Parathyroid adenoma (tissue), 2 donors: ENCODE data around the gene ALG5.

ENCODE experiments used
- H2AFZ ChIP-seq: fragments of 300-600 bp; sonication (generic); one replicate; pipeline ENCODE4 v1.7.0; 2017; ENCODE audit warnings: antibody characterized with exemption, mild to moderate bottlenecking
- H3K27ac ChIP-seq: fragments of 300-600 bp; sonication (generic); one replicate; pipeline ENCODE4 v1.7.0; 2017
- H3K27me3 ChIP-seq: fragments of 300-600 bp; sonication (generic); one replicate; pipeline ENCODE4 v1.7.0; 2017; ENCODE audit warnings: low read length; ENCODE audit not compliant: control insufficient read depth, insufficient read depth
- H3K36me3 ChIP-seq: fragments of 300-600 bp; sonication (generic); one replicate; pipeline ENCODE4 v1.7.0; 2017; ENCODE audit warnings: low read length; ENCODE audit not compliant: control insufficient read depth, insufficient read depth
- H3K4me1 ChIP-seq: fragments of 300-600 bp; sonication (generic); one replicate; pipeline ENCODE4 v1.7.0; 2017; ENCODE audit warnings: control low read depth
- H3K4me2 ChIP-seq: fragments of 300-600 bp; sonication (generic); one replicate; pipeline ENCODE4 v1.7.0; 2017; ENCODE audit warnings: low read length
- H3K4me3 ChIP-seq: fragments of 300-600 bp; sonication (generic); one replicate; pipeline ENCODE4 v1.7.0; 2017; ENCODE audit warnings: low read depth, low read length
- H3K79me2 ChIP-seq: fragments of 300-600 bp; sonication (generic); one replicate; pipeline ENCODE4 v1.7.0; 2017; ENCODE audit warnings: control low read depth
- H3K9ac ChIP-seq: fragments of 300-600 bp; sonication (generic); one replicate; pipeline ENCODE4 v1.7.0; 2017; ENCODE audit warnings: mild to moderate bottlenecking
- H3K9me3 ChIP-seq: fragments of 300-600 bp; sonication (generic); one replicate; pipeline ENCODE4 v1.7.0; 2017; ENCODE audit warnings: low read length; ENCODE audit not compliant: control insufficient read depth
- TF ChIP-seq, protein P1 (sequence below): fragments of 300-600 bp; sonication (generic); IDR thresholded peaks from one replicate; pipeline ENCODE4 v1.7.0; 2017; ENCODE audit warnings: antibody characterized with exemption, mild to moderate bottlenecking
- donor health status: primary hyperparathyroidism.

The ALG5 gene

DNA sequence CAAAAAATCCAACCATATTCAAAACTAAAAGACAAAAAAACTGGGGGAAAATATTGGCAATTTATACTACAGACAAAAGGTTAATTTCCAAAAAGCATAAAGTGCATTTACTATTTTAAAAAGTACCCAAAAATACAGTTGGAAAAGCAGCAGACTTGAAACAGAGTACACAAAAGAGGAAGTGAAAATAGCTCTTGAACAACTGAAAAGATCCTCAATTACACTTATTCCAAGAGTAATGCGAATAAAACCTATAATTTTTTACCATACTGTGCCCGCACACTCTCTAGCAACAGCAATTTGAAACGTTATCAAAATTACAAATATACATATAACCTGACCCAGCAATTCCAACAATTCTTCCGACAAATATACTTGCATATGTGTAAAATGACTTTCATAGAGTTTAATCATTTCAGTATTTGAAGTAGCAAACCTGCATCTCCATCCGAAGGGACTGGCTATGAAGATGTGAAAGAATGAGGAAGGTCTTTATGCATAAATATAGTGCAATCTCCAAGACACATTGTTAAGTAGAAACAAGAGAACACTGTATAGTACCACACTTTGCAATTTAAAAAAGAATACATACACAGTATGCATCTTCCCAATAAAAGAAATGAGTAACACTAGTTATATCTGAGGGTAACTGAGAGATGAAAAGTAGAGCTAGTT, 25.4 kb downstream of the ALG5 start:
- H3K9ac ChIP-seq: no peak overlapping the region
- no peak overlapping the region for H2AFZ ChIP-seq
- H3K36me3 ChIP-seq: no peaks in the 10 kb centered on the region
- TF ChIP-seq, protein P1, sequence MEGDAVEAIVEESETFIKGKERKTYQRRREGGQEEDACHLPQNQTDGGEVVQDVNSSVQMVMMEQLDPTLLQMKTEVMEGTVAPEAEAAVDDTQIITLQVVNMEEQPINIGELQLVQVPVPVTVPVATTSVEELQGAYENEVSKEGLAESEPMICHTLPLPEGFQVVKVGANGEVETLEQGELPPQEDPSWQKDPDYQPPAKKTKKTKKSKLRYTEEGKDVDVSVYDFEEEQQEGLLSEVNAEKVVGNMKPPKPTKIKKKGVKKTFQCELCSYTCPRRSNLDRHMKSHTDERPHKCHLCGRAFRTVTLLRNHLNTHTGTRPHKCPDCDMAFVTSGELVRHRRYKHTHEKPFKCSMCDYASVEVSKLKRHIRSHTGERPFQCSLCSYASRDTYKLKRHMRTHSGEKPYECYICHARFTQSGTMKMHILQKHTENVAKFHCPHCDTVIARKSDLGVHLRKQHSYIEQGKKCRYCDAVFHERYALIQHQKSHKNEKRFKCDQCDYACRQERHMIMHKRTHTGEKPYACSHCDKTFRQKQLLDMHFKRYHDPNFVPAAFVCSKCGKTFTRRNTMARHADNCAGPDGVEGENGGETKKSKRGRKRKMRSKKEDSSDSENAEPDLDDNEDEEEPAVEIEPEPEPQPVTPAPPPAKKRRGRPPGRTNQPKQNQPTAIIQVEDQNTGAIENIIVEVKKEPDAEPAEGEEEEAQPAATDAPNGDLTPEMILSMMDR: no peak
- H3K4me1 ChIP-seq: no peaks in the 10 kb centered on the region
- no peaks in the 10 kb centered on the region for H3K27me3 ChIP-seq
- no peaks in the 10 kb centered on the region for H3K79me2 ChIP-seq
- H3K27ac ChIP-seq: no peak overlapping the region
- no peak overlapping the region for H3K4me3 ChIP-seq
- no peak overlapping the region for H3K4me2 ChIP-seq
- no peaks in the 10 kb centered on the region for H3K9me3 ChIP-seq

DNA sequence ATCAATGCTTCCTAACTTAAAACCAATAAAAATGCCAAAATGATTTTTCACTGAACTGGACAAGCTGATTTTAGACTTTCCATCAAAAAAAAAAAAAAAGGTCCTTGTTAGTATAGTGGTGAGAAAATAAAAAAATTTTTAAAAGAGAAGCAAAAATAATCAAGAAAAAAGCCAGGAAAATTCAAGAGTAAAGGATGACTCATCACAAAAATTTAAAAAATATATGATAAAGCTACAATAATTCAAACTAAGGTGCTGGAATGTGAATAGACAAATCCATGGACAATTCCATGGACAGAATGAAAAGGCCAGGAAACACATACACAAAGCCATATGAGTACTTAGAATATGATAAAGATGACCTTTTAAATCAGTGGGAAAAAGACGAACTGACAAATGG, 26.1 kb downstream of the ALG5 start:
- Histone ChIP-seq H3K9me3 (no peaks in the 10 kb centered on the region), H3K4me1 (no peaks in the 10 kb centered on the region), H3K79me2 (no peaks in the 10 kb centered on the region), H2AFZ (no peak overlapping the region), H3K4me2 (no peak overlapping the region), H3K9ac (no peak overlapping the region), H3K27ac (no peak overlapping the region), H3K27me3 (no peaks in the 10 kb centered on the region), H3K36me3 (no peaks in the 10 kb centered on the region), H3K4me3 (no peak overlapping the region)
- TF ChIP-seq, protein P1: no peak

DNA sequence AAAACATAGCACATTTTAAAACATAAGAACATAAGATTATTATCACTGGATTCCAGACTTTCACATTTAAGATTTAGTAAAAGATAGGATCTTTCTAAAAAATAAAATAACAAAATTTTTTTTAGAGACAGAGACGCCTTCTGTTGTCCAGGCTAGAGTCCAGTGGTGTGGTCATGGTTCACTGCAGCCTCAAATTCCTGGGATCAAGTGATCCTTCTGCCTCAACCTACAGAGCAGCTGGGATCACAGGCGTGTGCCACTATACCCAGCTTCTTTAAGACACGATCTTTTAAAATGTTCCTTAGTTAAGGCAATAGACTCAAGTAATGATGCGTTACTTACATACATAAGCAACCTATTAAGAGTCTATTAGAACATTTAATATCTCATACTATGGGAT, 32.7 kb downstream of the ALG5 start:
- no peak overlapping the region for H3K4me2 ChIP-seq
- no peaks in the 10 kb centered on the region for H3K27me3 ChIP-seq
- no peak overlapping the region for H3K9ac ChIP-seq
- no peaks in the 10 kb centered on the region for H3K9me3 ChIP-seq
- no peak overlapping the region for H3K27ac ChIP-seq
- TF ChIP-seq, protein P1: no peak
- H2AFZ ChIP-seq: no peak overlapping the region
- H3K36me3 ChIP-seq: no peaks in the 10 kb centered on the region
- H3K79me2 ChIP-seq: no peaks in the 10 kb centered on the region
- no peak overlapping the region for H3K4me3 ChIP-seq
- H3K4me1 ChIP-seq: no peaks in the 10 kb centered on the region

DNA sequence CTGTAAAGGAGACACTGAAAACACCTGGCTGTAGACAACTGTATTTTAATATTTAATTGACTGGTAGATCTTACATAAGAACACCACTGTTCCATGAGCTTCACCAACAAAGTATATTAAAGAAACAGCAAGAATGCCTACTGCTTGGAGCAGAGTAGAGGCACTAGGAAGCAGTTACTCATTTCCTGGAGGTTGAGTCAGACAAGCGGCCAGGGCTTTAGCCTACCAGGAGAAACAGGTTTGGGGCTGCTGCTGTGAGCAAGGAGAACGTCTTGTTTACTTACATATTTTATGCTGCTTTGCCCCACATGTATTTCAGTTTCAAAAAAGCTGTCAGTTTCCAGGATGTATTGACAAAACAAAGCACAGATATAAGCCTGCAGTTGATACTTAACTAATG, 33.4 kb downstream of the ALG5 start:
- TF ChIP-seq, protein P1: no peak

DNA sequence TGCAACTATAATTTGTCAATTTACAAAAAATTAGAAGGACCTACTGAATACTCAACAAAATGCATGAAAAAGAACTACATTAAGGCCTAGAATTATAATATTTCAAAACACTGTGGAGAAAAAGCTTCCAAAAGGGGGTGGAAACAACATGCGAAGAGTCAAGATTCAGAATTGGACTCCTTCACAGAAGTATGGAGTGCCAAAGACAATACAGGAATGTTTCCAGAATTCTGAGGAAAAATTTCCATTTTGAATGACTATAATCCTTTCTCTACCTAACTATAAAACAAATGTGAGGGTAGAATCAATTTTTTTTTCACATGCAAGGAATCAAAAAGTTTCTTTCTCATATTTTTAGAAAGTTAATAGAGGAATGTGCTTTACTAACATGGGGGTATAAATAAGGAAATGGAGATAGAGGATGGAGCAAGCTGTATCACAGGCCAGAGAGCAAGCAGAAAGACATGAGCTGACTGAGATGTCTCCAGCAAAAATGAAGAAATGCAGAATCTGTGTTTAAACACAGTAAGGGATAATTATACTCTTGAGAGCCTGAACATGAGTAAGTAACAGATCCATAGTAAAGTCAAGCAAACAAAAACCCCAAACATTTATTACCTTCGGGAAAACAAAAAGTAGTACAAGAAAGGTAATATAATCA, 39.6 kb downstream of the ALG5 start:
- Histone ChIP-seq H3K36me3 (no peaks in the 10 kb centered on the region), H3K27me3 (no peaks in the 10 kb centered on the region), H3K9ac (no peak overlapping the region), H3K79me2 (no peaks in the 10 kb centered on the region), H3K4me3 (no peak overlapping the region), H3K4me2 (no peak overlapping the region), H2AFZ (no peak overlapping the region), H3K27ac (no peak overlapping the region), H3K4me1 (no peaks in the 10 kb centered on the region), H3K9me3 (no peaks in the 10 kb centered on the region)
- TF ChIP-seq, protein P1: no peak

More for the DNA sequence above, 33.4 kb downstream of the ALG5 start:
- no peaks in the 10 kb centered on the region for H3K79me2 ChIP-seq
- H3K27me3 ChIP-seq: no peaks in the 10 kb centered on the region
- no peak overlapping the region for H3K4me3 ChIP-seq
- H3K9me3 ChIP-seq: no peaks in the 10 kb centered on the region
- H3K9ac ChIP-seq: no peak overlapping the region
- no peak overlapping the region for H2AFZ ChIP-seq
- H3K36me3 ChIP-seq: no peaks in the 10 kb centered on the region
- H3K27ac ChIP-seq: no peak overlapping the region
- no peaks in the 10 kb centered on the region for H3K4me1 ChIP-seq
- no peak overlapping the region for H3K4me2 ChIP-seq
